Spleen (tissue), 11 donors: Measurements from ENCODE around the gene CCDC88C. TPM values are rescaled to one million over a fixed set of nuclear protein-coding genes. Genes with fewer than 3 reads are reported as not detected.

Source experiments
- DNase-seq: peaks from one replicate; pipeline ENCODE4 v3.0.0-alpha.2; 2020
- H3K27ac ChIP-seq, 8 donors: fragments of 200-600 bp; sonication (generic) in 7 of 8; 1 replicate in 4 of 8; 2 replicates in 4 of 8; pipeline versions ENCODE4 v1.5.0 to v1.8.0; 2016 to 2021; ENCODE audit warnings: inconsistent platforms in 4 of 8, mild to moderate bottlenecking in 4 of 8, moderate library complexity in 1 of 8
- H3K27me3 ChIP-seq, 7 donors: fragments of 200-600 bp; sonication (generic) in 6 of 7; replicated peaks in 1 of 7; 1 replicate in 4 of 7; 2 replicates in 3 of 7; pipeline versions ENCODE4 v1.5.0 to v1.8.0; 2016 to 2021; ENCODE audit warnings: inconsistent platforms in 3 of 7, mild to moderate bottlenecking in 1 of 7
- H3K36me3 ChIP-seq, 6 donors: fragments of 200-600 bp; sonication (generic) in 5 of 6; 1 replicate in 4 of 6; 2 replicates in 2 of 6; pipeline versions ENCODE4 v1.5.0 to v1.8.0; 2016 to 2021; ENCODE audit warnings: inconsistent platforms in 2 of 6
- H3K4me1 ChIP-seq, 6 donors: fragments of 200-600 bp; sonication (generic) in 5 of 6; 1 replicate in 3 of 6; 2 replicates in 3 of 6; pipeline versions ENCODE4 v1.5.0 to v1.8.0; 2016 to 2021; ENCODE audit warnings: inconsistent platforms in 3 of 6
- H3K4me3 ChIP-seq, 8 donors: fragments of 200-600 bp; sonication (generic) in 7 of 8; 1 replicate in 4 of 8; 2 replicates in 4 of 8; pipeline versions ENCODE4 v1.5.0 to v1.8.0; 2016 to 2021; ENCODE audit warnings: inconsistent platforms in 4 of 8, mild to moderate bottlenecking in 4 of 8, moderate library complexity in 2 of 8
- H3K9me3 ChIP-seq, 8 donors: fragments of 200-600 bp; sonication (generic) in 7 of 8; 1 replicate in 4 of 8; 2 replicates in 4 of 8; pipeline versions ENCODE4 v1.5.0 to v1.8.0; 2016 to 2021; ENCODE audit warnings: inconsistent platforms in 4 of 8
- CTCF ChIP-seq, 11 experiments: fragments of 200-600 bp in 7 of 11; fragments of 450-650 bp in 4 of 11; sonication (generic) in 4 of 11; IDR thresholded peaks in 8 of 11; conservative IDR thresholded peaks in 3 of 11; 1 replicate in 7 of 11; 2 replicates in 4 of 11; pipeline versions ENCODE4 v1.4.0 to v1.8.0; 2016 to 2021; ENCODE audit warnings: antibody characterized with exemption in 11 of 11, inconsistent platforms in 4 of 11, mild to moderate bottlenecking in 1 of 11
- POLR2A ChIP-seq, 3 donors: fragments of 450-650 bp; IDR thresholded peaks; one replicate each; pipeline ENCODE4 v1.5.1; 2017; ENCODE audit warnings: antibody characterized with exemption in 3 of 3, mild to moderate bottlenecking in 1 of 3
- POLR2AphosphoS5 ChIP-seq, 3 donors: sonication (generic); formaldehyde crosslinking; IDR thresholded peaks; one replicate each; pipeline ENCODE4 v1.5.1; 2017; ENCODE audit warnings: antibody characterized with exemption in 3 of 3
- WGBS, 5 donors: extraction: QIAGEN DNeasy Blood & Tissue Kit in 3 of 5; methylation state at CpG; one replicate each; pipeline versions ENCODE4 v1.1.5 to v1.1.7; 2013 to 2018; 5-methylcytosine and 5-hydroxymethylcytosine counted together
- intact Hi-C: fragments of 100-400 bp; cut with DNase I; formaldehyde crosslinking; loops from one replicate; pipeline ENCODE4 v1.15.0; 2023; ENCODE audit warnings: low total_unique reads
- polyA plus RNA-seq, 3 donors: library from polyadenylated mRNA; stranded (reverse); fragments of 200-250 nt; gene quantifications; one replicate each; pipeline ENCODE4 v1.2.1, GENCODE V29; 2013
- total RNA-seq, 7 donors: library from RNA; depleted of rRNA in 3 of 7; stranded (reverse); fragments of >200 nt in 3 of 7; fragmentation: NEBNext Ultra II Directional in 4 of 7; extraction: Animal tissue kit (Norgen Biotek cat#: 25700) in 4 of 7; gene quantifications; one replicate each; pipeline versions ENCODE4 v1.1.0 to v1.2.1, GENCODE V29; 2016 to 2021
- donor health status: healthy with polysubstance abuse.
- donor health status: DM: no; HTN: no; CAD: no; lungs with moderate emphysema.
- donor health status: DM: no; HTN: no; CAD: no.
- donor health status: Bipolar disorder and iron deficiency.
- donor health status: healthy.
- donor health status: DM: no; HTN: no; CAD: no.
- donor health status: DM: yes; HTN: yes; CAD: no.

The CCDC88C gene
- total and polyA plus RNA-seq, 10 donors, result 23.2 to 136 (median 101) TPM

GRCh38 chr14:91456283-91456682 is 38.7 kb upstream of the CCDC88C start:
- no peak overlapping the region for H3K27ac ChIP-seq
- peaks cover 0 to 11% (median 0%) of the 10 kb centered on the region in 6 donors for H3K4me1 ChIP-seq
- H3K9me3 ChIP-seq, result no peaks in the 10 kb centered on the region
- H3K27me3 ChIP-seq, result no peaks in the 10 kb centered on the region
- intact Hi-C loops, result no loop called here
- no peak for DNase-seq
- no peak overlapping the region for H3K4me3 ChIP-seq
- 90 to 100% (median 98%) methylated on average over 1 of the region's 1 CpG for WGBS, 5 donors
- H3K36me3 ChIP-seq, result peaks cover 5 to 72% (median 58%) of the 10 kb centered on the region in 6 donors
- TF ChIP-seq POLR2AphosphoS5 (IDR thresholded peaks at IDR 0.05) (peak in 1 of 3 donors; percentile 29), POLR2A (IDR thresholded peaks at IDR 0.05) (no peak)

GRCh38 chr14:91454580-91454979 is 37.0 kb upstream of the CCDC88C start:
- TF ChIP-seq POLR2A (IDR thresholded peaks at IDR 0.05) (no peak), POLR2AphosphoS5 (IDR thresholded peaks at IDR 0.05) (peak in 1 of 3 donors; percentile 17)
- Histone ChIP-seq H3K27ac (peak overlapping the region in 1 of 8 donors; percentile 11), H3K27me3 (no peaks in the 10 kb centered on the region), H3K4me3 (no peak overlapping the region), H3K4me1 (peaks cover 0 to 11% (median 0%) of the 10 kb centered on the region in 6 donors), H3K36me3 (peaks cover 5 to 55% (median 41%) of the 10 kb centered on the region in 6 donors), H3K9me3 (no peaks in the 10 kb centered on the region)
- WGBS, 5 donors, result 93 to 98% (median 95%) methylated on average over 3 of the region's 3 CpGs
- intact Hi-C loops, result no loop called here
- no peak for DNase-seq

GRCh38 chr14:91454155-91454554 is 36.5 kb upstream of the CCDC88C start:
- no peak for TF ChIP-seq CTCF (IDR thresholded peaks at IDR 0.05 in 8 of 11, conservative IDR thresholded peaks at IDR 0.05 in 3 of 11)
- TF ChIP-seq POLR2A (IDR thresholded peaks at IDR 0.05), result no peak
- TF ChIP-seq POLR2AphosphoS5 (IDR thresholded peaks at IDR 0.05), result no peak
- no peak overlapping the region for H3K4me3 ChIP-seq
- peaks cover 0 to 11% (median 0%) of the 10 kb centered on the region in 6 donors for H3K4me1 ChIP-seq
- H3K9me3 ChIP-seq, result no peaks in the 10 kb centered on the region
- DNase-seq, result no peak
- H3K27me3 ChIP-seq, result no peaks in the 10 kb centered on the region
- peaks cover 2 to 51% (median 37%) of the 10 kb centered on the region in 6 donors for H3K36me3 ChIP-seq
- intact Hi-C loops, result no loop called here
- H3K27ac ChIP-seq, result no peak overlapping the region

- H3K27me3 ChIP-seq, result no peaks in the 10 kb centered on the region
- 80 to 92% (median 86%) methylated on average over 5 of the region's 5 CpGs for WGBS, 5 donors
- no peak for DNase-seq
- peaks cover 0 to 47% (median 33%) of the 10 kb centered on the region in 6 donors for H3K36me3 ChIP-seq
- no peak overlapping the region for H3K4me3 ChIP-seq
- TF ChIP-seq CTCF (IDR thresholded peaks at IDR 0.05 in 8 of 11, conservative IDR thresholded peaks at IDR 0.05 in 3 of 11), result no peak
- peak in 2 of 3 donors; percentile 18 to 54 for TF ChIP-seq POLR2AphosphoS5 (IDR thresholded peaks at IDR 0.05)
- TF ChIP-seq POLR2A (IDR thresholded peaks at IDR 0.05), result no peak
- H3K9me3 ChIP-seq, result no peaks in the 10 kb centered on the region
- intact Hi-C loops, result no loop called here
- H3K4me1 ChIP-seq, result peaks cover 0 to 11% (median 0%) of the 10 kb centered on the region in 6 donors
- no peak overlapping the region for H3K27ac ChIP-seq
These were observed 36.1 kb upstream of the CCDC88C start for GRCh38 chr14:91453744-91454143.

- no peak overlapping the region for H3K27ac ChIP-seq
- H3K4me1 ChIP-seq, result no peaks in the 10 kb centered on the region
- peaks cover 0 to 3% (median 0%) of the 10 kb centered on the region in 8 donors for H3K9me3 ChIP-seq
- H3K4me3 ChIP-seq, result no peak overlapping the region
- intact Hi-C loops, result no loop called here
- DNase-seq, result no peak
- 76 to 89% (median 84%) methylated on average over 6 of the region's 6 CpGs for WGBS, 5 donors
- no peaks in the 10 kb centered on the region for H3K36me3 ChIP-seq
- peaks cover 0 to 4% (median 0%) of the 10 kb centered on the region in 7 donors for H3K27me3 ChIP-seq
- TF ChIP-seq POLR2A (IDR thresholded peaks at IDR 0.05) (no peak), POLR2AphosphoS5 (IDR thresholded peaks at IDR 0.05) (no peak), CTCF (IDR thresholded peaks at IDR 0.05 in 8 of 11, conservative IDR thresholded peaks at IDR 0.05 in 3 of 11) (no peak)
These were observed 26.9 kb upstream of the CCDC88C start for GRCh38 chr14:91444335-91445020.
